Ovary (tissue), 3 donors: ENCODE data around the gene CACNA1C.

Source experiments
- EP300 ChIP-seq: sonication (generic); formaldehyde crosslinking; IDR thresholded peaks from one replicate; pipeline ENCODE4 v1.6.1; 2017; ENCODE audit warnings: antibody characterized with exemption
- TF ChIP-seq, protein P1 (sequence below), 3 donors: fragments of 450-650 bp in 2 of 3; fragments of 200-600 bp in 1 of 3; IDR thresholded peaks; one replicate each; pipeline versions ENCODE4 v1.5.1 to v1.8.0; 2016 to 2022; ENCODE audit warnings: antibody characterized with exemption in 3 of 3, mild to moderate bottlenecking in 1 of 3
- donor health status: DM: no; HTN: no; CAD: no.

- TF ChIP-seq EP300: no peak
- TF ChIP-seq, protein P1, sequence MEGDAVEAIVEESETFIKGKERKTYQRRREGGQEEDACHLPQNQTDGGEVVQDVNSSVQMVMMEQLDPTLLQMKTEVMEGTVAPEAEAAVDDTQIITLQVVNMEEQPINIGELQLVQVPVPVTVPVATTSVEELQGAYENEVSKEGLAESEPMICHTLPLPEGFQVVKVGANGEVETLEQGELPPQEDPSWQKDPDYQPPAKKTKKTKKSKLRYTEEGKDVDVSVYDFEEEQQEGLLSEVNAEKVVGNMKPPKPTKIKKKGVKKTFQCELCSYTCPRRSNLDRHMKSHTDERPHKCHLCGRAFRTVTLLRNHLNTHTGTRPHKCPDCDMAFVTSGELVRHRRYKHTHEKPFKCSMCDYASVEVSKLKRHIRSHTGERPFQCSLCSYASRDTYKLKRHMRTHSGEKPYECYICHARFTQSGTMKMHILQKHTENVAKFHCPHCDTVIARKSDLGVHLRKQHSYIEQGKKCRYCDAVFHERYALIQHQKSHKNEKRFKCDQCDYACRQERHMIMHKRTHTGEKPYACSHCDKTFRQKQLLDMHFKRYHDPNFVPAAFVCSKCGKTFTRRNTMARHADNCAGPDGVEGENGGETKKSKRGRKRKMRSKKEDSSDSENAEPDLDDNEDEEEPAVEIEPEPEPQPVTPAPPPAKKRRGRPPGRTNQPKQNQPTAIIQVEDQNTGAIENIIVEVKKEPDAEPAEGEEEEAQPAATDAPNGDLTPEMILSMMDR (IDR thresholded peaks at IDR 0.05): no peak
These were observed 279.4 kb downstream of the CACNA1C start for GRCh38 chr12:2332236-2332635.
